Natural killer cell (primary cell): ENCODE data around the gene DAPK1. TPM values are rescaled to one million over a fixed set of nuclear protein-coding genes. Genes with fewer than 3 reads are reported as not detected.

Experiments used
- ATAC-seq, 3 donors: fragments of 150-1000 bp in 2 of 3; fragments of 200-7000 bp in 1 of 3; cut with Tn5 transposase; 1 replicate in 1 of 3; 2 replicates in 2 of 3; pipeline ENCODE4 v1.10.0; 2021; ENCODE audit warnings: mild to moderate bottlenecking in 2 of 3, moderate library complexity in 2 of 3
- DNase-seq, 2 donors: peaks; one replicate each; pipeline versions ENCODE4 v3.0.0 to v3.0.0-alpha.2; 2013 to 2021; ENCODE audit warnings: mixed read lengths in 1 of 2
- H3K27ac ChIP-seq: one replicate; pipeline ENCODE4 v1.5.1; 2013; ENCODE audit warnings: mild to moderate bottlenecking, low read length
- H3K27me3 ChIP-seq: one replicate; pipeline ENCODE4 v1.6.1; 2013; ENCODE audit warnings: low read length; ENCODE audit not compliant: control insufficient read depth, insufficient read depth
- H3K36me3 ChIP-seq: one replicate; pipeline ENCODE4 v1.6.1; 2013; ENCODE audit warnings: low read length; ENCODE audit not compliant: control insufficient read depth, insufficient read depth
- H3K4me1 ChIP-seq: one replicate; pipeline ENCODE4 v1.6.1; 2013; ENCODE audit warnings: low read length; ENCODE audit not compliant: control insufficient read depth, insufficient read depth
- H3K4me3 ChIP-seq: one replicate; pipeline ENCODE4 v1.5.1; 2013; ENCODE audit warnings: low read length
- H3K9me3 ChIP-seq: one replicate; pipeline ENCODE4 v1.6.1; 2013; ENCODE audit warnings: low read length; ENCODE audit not compliant: control insufficient read depth, insufficient read depth
- H3K27ac Mint-ChIP-seq, 2 donors: one replicate each; pipeline ENCODE4 v1.8.0; 2022; ENCODE audit warnings: mild to moderate bottlenecking in 2 of 2, mixed read lengths in 2 of 2, moderate library complexity in 1 of 2
- H3K27me3 Mint-ChIP-seq, 2 donors: one replicate each; pipeline ENCODE4 v1.8.0; 2022; ENCODE audit warnings: low read depth in 2 of 2, mixed read lengths in 2 of 2
- H3K36me3 Mint-ChIP-seq: one replicate; pipeline ENCODE4 v1.8.0; 2022; ENCODE audit warnings: mixed read lengths
- H3K4me1 Mint-ChIP-seq, 2 donors: one replicate each; pipeline ENCODE4 v1.8.0; 2022; ENCODE audit warnings: mixed read lengths in 2 of 2
- H3K4me3 Mint-ChIP-seq: one replicate; pipeline ENCODE4 v1.8.0; 2022; ENCODE audit warnings: mild to moderate bottlenecking, moderate library complexity, mixed read lengths
- H3K9me3 Mint-ChIP-seq, 2 donors: one replicate each; pipeline ENCODE4 v1.8.0; 2022; ENCODE audit warnings: mixed read lengths in 2 of 2
- WGBS: methylation state at CpG from one replicate; pipeline ENCODE4 v1.1.7; 2013; ENCODE audit warnings: missing lambda C conversion rate; ENCODE audit not compliant: insufficient coverage; 5-methylcytosine and 5-hydroxymethylcytosine counted together
- intact Hi-C: fragments of 100-400 bp; cut with micrococcal nuclease; formaldehyde crosslinking; loops from one replicate; pipeline ENCODE4 v1.14.2; 2022
- total RNA-seq, 4 donors: library from RNA; stranded (reverse); fragments of 120-200 nt in 1 of 4; gene quantifications; one replicate each; pipeline versions ENCODE4 v1.2.3 to v1.2.4, GENCODE V29; 2013 to 2022
- TF ChIP-seq, protein P1 (sequence below): fragments of 200-600 bp; IDR thresholded peaks from one replicate; pipeline ENCODE4 v1.8.0; 2022; ENCODE audit warnings: antibody characterized with exemption

DAPK1 gene
- total RNA-seq, 3 donors from 2014 or later (not counting 1 experiment from before 2014, with no cell fraction given) = 12.2 to 26.5 (median 22.7) TPM

DNA sequence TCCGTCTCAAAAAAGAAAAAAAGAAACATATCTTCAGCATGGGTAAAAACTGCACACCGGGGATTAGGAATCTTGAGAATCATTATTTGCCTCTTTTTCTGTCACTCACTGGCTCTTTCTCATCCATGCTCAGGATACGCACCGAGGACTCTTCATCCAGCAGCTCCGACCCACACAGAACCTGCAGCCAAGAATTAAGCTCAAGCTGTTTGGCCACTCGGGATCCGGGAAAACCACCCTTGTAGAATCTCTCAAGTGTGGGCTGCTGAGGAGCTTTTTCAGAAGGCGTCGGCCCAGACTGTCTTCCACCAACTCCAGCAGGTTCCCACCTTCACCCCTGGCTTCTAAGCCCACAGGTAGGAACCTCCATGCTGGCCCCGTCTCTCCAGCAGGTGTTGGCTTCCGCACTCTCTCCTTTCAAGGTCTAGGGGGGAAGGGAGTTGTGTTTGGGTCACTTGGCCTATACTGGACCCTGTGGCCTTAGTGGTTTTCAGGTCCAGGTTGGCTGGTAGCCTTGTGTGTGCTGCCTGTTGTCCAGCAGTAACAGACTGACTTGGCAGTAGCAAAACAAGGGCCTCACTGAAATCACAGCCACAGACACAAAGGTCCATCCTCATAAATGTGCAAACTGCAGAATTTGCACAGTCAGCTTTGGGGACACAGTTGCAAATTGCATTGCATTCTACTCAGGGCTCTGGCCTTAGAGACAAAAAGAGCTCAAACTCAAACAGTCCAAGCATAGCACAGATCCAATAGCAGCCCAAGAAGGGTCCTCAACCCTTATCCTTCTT lies 183.8 kb downstream of the DAPK1 start:
- no peaks in the 10 kb centered on the region for H3K27me3 Mint-ChIP-seq
- H3K4me3 ChIP-seq = no peak overlapping the region
- H3K27ac ChIP-seq = no peak overlapping the region
- H3K36me3 ChIP-seq = no peaks in the 10 kb centered on the region
- H3K9me3 ChIP-seq = no peaks in the 10 kb centered on the region
- TF ChIP-seq, protein P1, sequence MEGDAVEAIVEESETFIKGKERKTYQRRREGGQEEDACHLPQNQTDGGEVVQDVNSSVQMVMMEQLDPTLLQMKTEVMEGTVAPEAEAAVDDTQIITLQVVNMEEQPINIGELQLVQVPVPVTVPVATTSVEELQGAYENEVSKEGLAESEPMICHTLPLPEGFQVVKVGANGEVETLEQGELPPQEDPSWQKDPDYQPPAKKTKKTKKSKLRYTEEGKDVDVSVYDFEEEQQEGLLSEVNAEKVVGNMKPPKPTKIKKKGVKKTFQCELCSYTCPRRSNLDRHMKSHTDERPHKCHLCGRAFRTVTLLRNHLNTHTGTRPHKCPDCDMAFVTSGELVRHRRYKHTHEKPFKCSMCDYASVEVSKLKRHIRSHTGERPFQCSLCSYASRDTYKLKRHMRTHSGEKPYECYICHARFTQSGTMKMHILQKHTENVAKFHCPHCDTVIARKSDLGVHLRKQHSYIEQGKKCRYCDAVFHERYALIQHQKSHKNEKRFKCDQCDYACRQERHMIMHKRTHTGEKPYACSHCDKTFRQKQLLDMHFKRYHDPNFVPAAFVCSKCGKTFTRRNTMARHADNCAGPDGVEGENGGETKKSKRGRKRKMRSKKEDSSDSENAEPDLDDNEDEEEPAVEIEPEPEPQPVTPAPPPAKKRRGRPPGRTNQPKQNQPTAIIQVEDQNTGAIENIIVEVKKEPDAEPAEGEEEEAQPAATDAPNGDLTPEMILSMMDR = no peak
- DNase-seq (no peak), ATAC-seq (no peak)
- no peaks in the 10 kb centered on the region for H3K4me1 ChIP-seq
- intact Hi-C loops = no loop called here
- WGBS = 91% methylated on average over 11 of the region's 11 CpGs
- no peak overlapping the region for H3K27ac Mint-ChIP-seq
- H3K36me3 Mint-ChIP-seq = no peaks in the 10 kb centered on the region
- no peak overlapping the region for H3K4me3 Mint-ChIP-seq
- H3K9me3 Mint-ChIP-seq = no peaks in the 10 kb centered on the region
- peaks cover 6% of the 10 kb centered on the region in 2 donors for H3K4me1 Mint-ChIP-seq
- H3K27me3 ChIP-seq = no peaks in the 10 kb centered on the region

GRCh38 chr9:87682085-87682484 lies 184.4 kb downstream of the DAPK1 start:
- TF ChIP-seq, protein P1 = no peak
- Histone ChIP-seq H3K9me3 (no peaks in the 10 kb centered on the region), H3K4me3 (no peak overlapping the region), H3K27me3 (no peaks in the 10 kb centered on the region), H3K4me1 (no peaks in the 10 kb centered on the region), H3K27ac (no peak overlapping the region), H3K36me3 (no peaks in the 10 kb centered on the region)
- H3K27ac Mint-ChIP-seq = no peak overlapping the region
- no peaks in the 10 kb centered on the region for H3K36me3 Mint-ChIP-seq
- H3K4me3 Mint-ChIP-seq = no peak overlapping the region
- intact Hi-C loops = no loop called here
- DNase-seq (no peak), ATAC-seq (no peak)
- H3K4me1 Mint-ChIP-seq = peaks cover 6% of the 10 kb centered on the region in 2 donors
- no peaks in the 10 kb centered on the region for H3K27me3 Mint-ChIP-seq
- 83% methylated on average over 4 of the region's 4 CpGs for WGBS
- H3K9me3 Mint-ChIP-seq = no peaks in the 10 kb centered on the region

DNA sequence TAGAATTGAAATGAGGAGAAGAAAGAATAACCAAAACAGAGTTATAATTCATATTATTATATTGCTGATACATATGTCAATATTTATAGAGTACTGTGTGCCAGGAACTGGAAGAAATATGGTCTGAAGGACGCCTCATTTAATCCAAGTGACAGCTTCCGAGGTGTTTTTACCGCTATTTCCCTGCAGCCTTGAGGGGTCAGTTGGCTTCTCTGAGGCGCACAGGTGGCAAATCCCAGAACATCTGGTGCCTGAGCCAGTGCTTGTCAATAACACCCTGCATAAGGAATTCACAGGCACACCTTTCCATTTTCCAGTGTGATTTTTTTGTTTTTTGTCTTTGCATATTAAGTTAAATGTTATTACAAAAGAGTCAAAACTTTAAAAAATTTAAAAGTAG lies 185.0 kb downstream of the DAPK1 start:
- Histone ChIP-seq H3K27ac (no peak overlapping the region), H3K9me3 (no peaks in the 10 kb centered on the region), H3K36me3 (no peaks in the 10 kb centered on the region), H3K4me1 (no peaks in the 10 kb centered on the region), H3K4me3 (no peak overlapping the region), H3K27me3 (no peaks in the 10 kb centered on the region)
- no peaks in the 10 kb centered on the region for H3K27me3 Mint-ChIP-seq
- ATAC-seq (no peak), DNase-seq (no peak)
- WGBS = 94% methylated on average over 4 of the region's 4 CpGs
- intact Hi-C loops = no loop called here
- TF ChIP-seq, protein P1 = no peak
- no peak overlapping the region for H3K4me3 Mint-ChIP-seq
- no peak overlapping the region for H3K27ac Mint-ChIP-seq
- no peaks in the 10 kb centered on the region for H3K9me3 Mint-ChIP-seq
- peaks cover 6% of the 10 kb centered on the region in 2 donors for H3K4me1 Mint-ChIP-seq
- no peaks in the 10 kb centered on the region for H3K36me3 Mint-ChIP-seq
